ENCODE measurements around the gene ACTN2. TPM values are rescaled to one million over a fixed set of nuclear protein-coding genes. Genes with fewer than 3 reads are reported as not detected.

The ACTN2 gene
- total and polyA plus RNA-seq, 2 experiments from 2014 or later: 303 to 814 TPM

- H3K4me1 ChIP-seq (ENCODE audit: low read depth): peaks cover 10% of the 10 kb centered on the region
- TF ChIP-seq CTCF (IDR thresholded peaks at IDR 0.05; ENCODE audit: low read depth, low read length): no peak
- no peak overlapping the region for H3K4me3 ChIP-seq
- H3K27me3 ChIP-seq: no peaks in the 10 kb centered on the region
- peaks cover 39% of the 10 kb centered on the region for H3K36me3 ChIP-seq
- H3K9me3 ChIP-seq (ENCODE audit: low read depth): no peaks in the 10 kb centered on the region
- DNase-seq (ENCODE audit: low read depth in 1 of 2, low spot score in 1 of 2): no peak
- H3K27ac ChIP-seq: peak overlapping the region; percentile 51
These were observed 80.2 kb downstream of the ACTN2 start for GRCh38 chr1:236766506-236766905.

GRCh38 chr1:236767276-236767675, 81.0 kb downstream of the ACTN2 start:
- Histone ChIP-seq H3K36me3 (peaks cover 31% of the 10 kb centered on the region), H3K4me1 (ENCODE audit: low read depth) (peaks cover 10% of the 10 kb centered on the region), H3K4me3 (no peak overlapping the region), H3K27me3 (no peaks in the 10 kb centered on the region), H3K27ac (peak overlapping the region; percentile 51), H3K9me3 (ENCODE audit: low read depth) (no peaks in the 10 kb centered on the region)
- DNase-seq (ENCODE audit: low read depth in 1 of 2, low spot score in 1 of 2): no peak
- TF ChIP-seq CTCF (IDR thresholded peaks at IDR 0.05; ENCODE audit: low read depth, low read length): no peak

GRCh38 chr1:236768601-236769000, 82.3 kb downstream of the ACTN2 start:
- peaks cover 10% of the 10 kb centered on the region for H3K4me1 ChIP-seq (ENCODE audit: low read depth)
- no peak overlapping the region for H3K4me3 ChIP-seq
- TF ChIP-seq CTCF (IDR thresholded peaks at IDR 0.05; ENCODE audit: low read depth, low read length): no peak
- H3K27me3 ChIP-seq: no peaks in the 10 kb centered on the region
- H3K9me3 ChIP-seq (ENCODE audit: low read depth): no peaks in the 10 kb centered on the region
- peaks cover 18% of the 10 kb centered on the region for H3K36me3 ChIP-seq
- peak overlapping the region; percentile 71 for H3K27ac ChIP-seq
- DNase-seq (ENCODE audit: low read depth in 1 of 2, low spot score in 1 of 2): peak in 1 of 2 donors; percentile 6

- Histone ChIP-seq H3K36me3 (no peaks in the 10 kb centered on the region), H3K27ac (no peak overlapping the region), H3K4me1 (ENCODE audit: low read depth) (peaks cover 23% of the 10 kb centered on the region), H3K9me3 (ENCODE audit: low read depth) (no peaks in the 10 kb centered on the region), H3K4me3 (no peak overlapping the region), H3K27me3 (no peaks in the 10 kb centered on the region)
- no peak for TF ChIP-seq CTCF (IDR thresholded peaks at IDR 0.05; ENCODE audit: low read depth, low read length)
- no peak for DNase-seq (ENCODE audit: low read depth in 1 of 2, low spot score in 1 of 2)
These were observed 87.6 kb downstream of the ACTN2 start for GRCh38 chr1:236773919-236774318.

- Histone ChIP-seq H3K27me3 (no peaks in the 10 kb centered on the region), H3K27ac (no peak overlapping the region), H3K9me3 (ENCODE audit: low read depth) (no peaks in the 10 kb centered on the region), H3K36me3 (no peaks in the 10 kb centered on the region), H3K4me1 (ENCODE audit: low read depth) (peaks cover 21% of the 10 kb centered on the region), H3K4me3 (no peak overlapping the region)
- DNase-seq (ENCODE audit: low read depth in 1 of 2, low spot score in 1 of 2): peak; percentile 38 to 71
- peak; percentile 65 for TF ChIP-seq CTCF (IDR thresholded peaks at IDR 0.05; ENCODE audit: low read depth, low read length)
These were observed 88.6 kb downstream of the ACTN2 start for GRCh38 chr1:236774926-236775325.

- peaks cover 12% of the 10 kb centered on the region for H3K4me1 ChIP-seq (ENCODE audit: low read depth)
- no peak for TF ChIP-seq CTCF (IDR thresholded peaks at IDR 0.05; ENCODE audit: low read depth, low read length)
- H3K27ac ChIP-seq: no peak overlapping the region
- H3K4me3 ChIP-seq: no peak overlapping the region
- no peaks in the 10 kb centered on the region for H3K36me3 ChIP-seq
- DNase-seq (ENCODE audit: low read depth in 1 of 2, low spot score in 1 of 2): no peak
- H3K27me3 ChIP-seq: no peaks in the 10 kb centered on the region
- H3K9me3 ChIP-seq (ENCODE audit: low read depth): no peaks in the 10 kb centered on the region
These were observed 93.0 kb downstream of the ACTN2 start for GRCh38 chr1:236779312-236779711.
